ENCODE measurements around the gene ZFP30.
A peak's percentile ranks its signal among the peaks of the same experiment; 100 is the strongest.
"Not testable (repeated sequence)": the region's sequence is repeated elsewhere in the genome, so short reads cannot be mapped to it uniquely, and the experiment has no call there.

The ZFP30 gene

DNA sequence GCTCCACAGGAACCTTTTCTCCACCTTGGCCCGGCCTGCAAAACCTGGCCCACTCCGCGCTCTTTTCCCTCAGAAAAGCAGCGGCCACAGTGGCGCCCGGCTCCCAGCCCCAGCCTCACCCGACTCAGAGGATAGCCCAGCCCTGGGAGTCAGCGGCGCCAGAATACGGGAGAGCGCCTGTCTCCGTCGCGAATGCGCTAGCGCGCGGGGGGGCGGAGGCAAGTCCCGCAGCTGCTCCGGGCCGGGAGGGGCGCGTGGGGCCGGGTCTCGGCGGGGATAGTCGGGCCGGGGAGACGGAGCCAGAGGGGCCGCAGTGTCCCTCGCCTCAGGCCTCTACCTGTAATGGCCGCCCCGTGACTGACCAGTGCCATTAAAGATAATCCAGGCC, at the start of gene ZFP30:
Gene ZFP30 (minus strand): TSS at position 165 of the 388 bp plus-strand sequence. CDS start 7,643 bp downstream, outside the sequence.
- DNase-seq (ENCODE audit: low spot score), result peak; percentile 89

DNA sequence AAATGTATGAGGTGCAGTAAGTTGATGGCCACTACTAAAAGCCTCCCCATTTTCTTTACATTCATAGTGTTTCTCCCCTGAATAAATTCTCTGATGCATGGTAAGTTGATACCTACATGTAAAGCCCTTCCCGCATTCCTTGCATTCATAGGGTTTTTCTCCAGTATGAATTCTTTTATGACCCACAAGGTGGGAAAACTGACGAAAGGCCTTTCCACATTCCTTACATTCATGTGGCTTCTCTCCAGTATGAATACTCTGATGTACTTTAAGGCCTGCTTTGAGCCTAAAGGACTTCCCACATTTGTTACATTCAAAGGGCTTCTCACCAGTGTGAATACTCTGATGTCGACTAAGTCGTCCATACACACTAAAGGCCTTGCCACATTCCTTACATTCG, 43.8 kb upstream of the ZFP30 start:
- no peak for DNase-seq (ENCODE audit: low spot score)

DNA sequence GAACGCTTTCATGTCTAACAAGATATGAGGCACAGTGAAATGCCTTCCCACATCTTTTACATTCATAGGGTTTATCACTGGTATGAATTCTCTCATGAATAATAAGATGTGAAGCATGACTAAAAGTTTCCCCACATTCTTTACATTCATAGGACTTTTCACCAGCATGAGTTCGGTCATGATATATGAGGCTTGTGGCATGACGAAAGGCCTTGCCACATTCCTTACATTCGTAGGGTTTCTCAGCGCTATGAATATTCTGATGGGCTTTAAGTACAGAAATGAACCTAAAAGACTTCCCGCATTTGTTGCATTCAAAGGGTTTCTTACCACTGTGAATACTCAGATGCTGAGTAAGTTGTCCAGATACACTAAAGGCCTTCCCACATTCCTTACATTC, 43.0 kb upstream of the ZFP30 start:
- DNase-seq (ENCODE audit: low spot score), result no peak

DNA sequence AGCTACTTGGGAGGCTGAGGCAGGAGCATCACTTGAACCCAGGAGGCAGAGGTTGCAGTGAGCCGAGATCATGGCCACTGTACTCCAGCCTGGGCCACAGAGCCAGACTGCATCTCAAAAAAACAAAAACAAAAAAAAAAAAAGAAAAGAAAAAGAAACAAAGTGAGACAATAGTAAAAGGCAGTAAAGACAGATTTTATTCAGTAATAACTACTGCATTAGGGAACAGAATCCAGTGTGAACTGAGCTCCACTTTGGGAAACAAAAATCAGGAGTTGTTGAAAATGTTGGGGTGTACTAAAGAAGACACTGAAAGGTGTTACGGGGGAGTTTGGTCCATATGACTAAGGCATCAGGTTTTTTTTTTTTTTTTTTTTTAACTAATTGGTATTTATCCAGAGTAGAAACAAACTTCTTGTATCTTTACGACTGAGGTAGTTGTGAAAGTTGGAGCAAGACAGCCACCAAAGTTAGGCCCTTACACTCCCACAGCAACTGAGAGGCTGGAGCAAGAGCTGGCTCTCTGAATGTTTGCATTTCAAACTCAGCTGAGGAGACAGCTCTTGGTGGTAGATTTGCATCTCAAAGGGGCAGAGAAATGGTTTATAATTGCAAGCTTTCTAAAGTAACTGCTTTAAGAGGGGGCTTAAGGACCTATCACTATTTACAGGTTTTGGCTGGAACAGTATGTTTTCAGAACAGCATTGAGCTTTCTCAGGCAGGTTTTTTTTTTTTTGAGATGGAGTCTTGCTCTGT, 40.1 kb upstream of the ZFP30 start:
- no peak for DNase-seq (ENCODE audit: low spot score)

DNA sequence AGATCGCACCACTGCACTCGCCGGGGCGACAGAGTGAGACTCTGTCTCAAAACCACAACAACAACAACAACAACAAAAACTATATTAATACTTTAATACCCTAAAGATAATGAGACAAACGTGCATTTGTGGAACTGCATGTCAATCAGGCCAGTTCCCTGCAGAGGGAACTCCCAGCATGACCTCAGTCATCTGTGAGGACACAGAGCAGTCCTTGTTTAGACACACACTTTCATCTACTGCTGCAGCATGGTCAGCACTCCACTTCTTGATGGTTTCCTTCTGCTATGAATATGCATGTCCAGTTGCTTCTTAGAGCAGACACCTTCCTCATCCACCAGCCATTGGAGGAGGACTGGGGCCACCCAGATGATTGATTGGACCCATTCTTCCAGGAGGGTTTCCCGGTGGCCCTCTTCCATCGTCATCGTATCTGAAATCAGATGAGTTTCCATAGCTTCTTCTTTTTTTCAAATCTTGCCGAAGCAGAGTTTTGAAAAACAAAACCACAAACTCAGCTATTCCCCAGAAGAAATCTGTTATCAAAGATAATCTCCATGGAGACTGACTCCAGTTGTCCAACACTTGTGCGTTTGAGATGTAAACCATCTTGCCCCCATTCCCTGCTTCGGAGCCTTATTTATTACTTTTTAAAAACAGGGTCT, 37.8 kb upstream of the ZFP30 start:
- DNase-seq (ENCODE audit: low spot score), result peak; percentile 74

DNA sequence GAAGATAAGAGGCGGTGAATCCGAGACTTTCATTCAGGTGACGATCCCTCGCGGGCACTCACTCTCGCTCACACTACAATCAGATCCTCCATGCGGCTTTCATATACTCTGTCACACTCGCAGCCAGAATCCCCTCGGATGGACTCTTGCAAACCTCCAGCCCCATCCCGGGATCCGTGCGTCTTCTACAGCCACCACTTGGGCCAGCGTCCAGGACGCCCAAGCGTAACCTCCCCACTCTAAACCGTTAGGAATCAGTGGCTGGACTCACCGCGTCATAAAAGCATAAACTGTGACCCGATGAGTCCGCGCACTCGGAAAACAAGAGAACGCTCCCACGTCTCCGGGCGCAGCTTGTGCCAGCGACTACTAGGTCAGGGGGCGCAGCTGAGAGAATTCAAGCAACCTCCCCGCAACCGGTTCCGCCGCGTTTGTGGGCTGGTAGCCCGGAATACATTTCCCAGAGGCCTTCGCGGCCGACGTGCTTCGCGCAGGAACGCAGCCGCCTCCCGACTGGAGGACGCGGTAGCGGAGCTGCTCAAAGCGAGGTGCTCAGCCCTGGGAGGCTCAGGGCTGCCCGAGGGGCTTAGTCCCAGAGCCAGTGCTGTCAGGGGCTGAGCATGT, 36.7 kb upstream of the ZFP30 start:
- DNase-seq (ENCODE audit: low spot score), result peak; percentile 91

DNA sequence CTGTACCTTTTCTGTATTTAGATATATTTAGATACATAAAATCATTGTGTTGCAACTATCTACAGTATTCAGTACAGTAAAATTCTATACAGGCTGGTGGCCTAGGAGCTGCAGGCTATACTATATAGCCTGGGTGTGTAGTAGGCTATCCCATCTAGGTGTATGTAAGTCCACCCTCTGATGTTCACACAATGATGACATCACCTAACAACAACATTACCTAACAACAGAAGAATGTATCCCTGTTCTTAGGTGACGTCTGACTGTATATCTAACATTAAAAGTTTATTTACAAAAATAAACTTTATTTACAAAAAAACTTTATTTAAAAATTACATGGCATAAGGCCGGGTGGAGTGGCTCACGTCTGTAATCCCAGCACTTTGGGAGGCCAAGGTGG, 28.3 kb upstream of the ZFP30 start:
- no peak for DNase-seq (ENCODE audit: low spot score)

DNA sequence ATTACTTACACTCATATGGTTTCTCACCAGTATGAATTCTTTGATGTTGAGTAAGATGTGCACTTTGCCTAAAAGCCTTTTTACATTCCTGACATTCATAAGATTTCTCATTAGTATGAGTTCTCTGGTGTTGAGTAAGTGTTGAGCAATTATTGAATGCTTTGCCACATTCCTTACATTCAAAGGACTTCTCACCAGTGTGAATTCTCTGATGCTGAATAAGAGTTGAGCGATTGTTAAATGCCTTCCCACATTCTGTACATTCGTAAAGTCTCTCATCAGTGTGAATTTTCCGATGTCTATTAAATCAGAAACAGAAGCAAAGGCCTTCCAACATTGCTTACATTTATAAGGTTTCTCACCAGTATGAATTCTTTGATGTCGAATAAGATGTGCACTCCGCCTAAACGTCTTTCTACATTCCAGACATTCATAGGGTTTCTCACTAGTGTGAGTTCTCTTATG, 14.2 kb upstream of the ZFP30 start:
- DNase-seq (ENCODE audit: low spot score), result no peak

DNA sequence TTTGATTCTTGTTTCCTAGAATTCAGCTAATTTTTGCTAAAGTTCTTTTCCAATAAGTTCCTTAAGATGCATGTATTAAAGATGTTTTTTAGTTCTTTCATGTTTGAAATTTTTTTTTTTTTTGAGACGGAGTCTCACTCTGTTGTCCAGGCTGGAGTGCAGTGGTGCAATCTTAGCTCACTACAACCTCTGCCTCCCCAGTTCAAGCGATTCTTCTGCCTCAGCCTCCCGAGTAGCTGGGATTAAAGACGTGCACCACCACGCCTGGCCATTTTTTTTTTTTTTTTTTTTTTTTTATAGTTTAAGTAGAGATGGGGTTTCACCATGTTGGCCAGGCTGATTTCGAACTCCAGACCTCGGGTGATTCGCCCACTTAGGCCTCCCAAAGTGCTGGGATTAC, 1.9 kb upstream of the ZFP30 start:
- DNase-seq (ENCODE audit: low spot score), result not testable (repeated sequence)

DNA sequence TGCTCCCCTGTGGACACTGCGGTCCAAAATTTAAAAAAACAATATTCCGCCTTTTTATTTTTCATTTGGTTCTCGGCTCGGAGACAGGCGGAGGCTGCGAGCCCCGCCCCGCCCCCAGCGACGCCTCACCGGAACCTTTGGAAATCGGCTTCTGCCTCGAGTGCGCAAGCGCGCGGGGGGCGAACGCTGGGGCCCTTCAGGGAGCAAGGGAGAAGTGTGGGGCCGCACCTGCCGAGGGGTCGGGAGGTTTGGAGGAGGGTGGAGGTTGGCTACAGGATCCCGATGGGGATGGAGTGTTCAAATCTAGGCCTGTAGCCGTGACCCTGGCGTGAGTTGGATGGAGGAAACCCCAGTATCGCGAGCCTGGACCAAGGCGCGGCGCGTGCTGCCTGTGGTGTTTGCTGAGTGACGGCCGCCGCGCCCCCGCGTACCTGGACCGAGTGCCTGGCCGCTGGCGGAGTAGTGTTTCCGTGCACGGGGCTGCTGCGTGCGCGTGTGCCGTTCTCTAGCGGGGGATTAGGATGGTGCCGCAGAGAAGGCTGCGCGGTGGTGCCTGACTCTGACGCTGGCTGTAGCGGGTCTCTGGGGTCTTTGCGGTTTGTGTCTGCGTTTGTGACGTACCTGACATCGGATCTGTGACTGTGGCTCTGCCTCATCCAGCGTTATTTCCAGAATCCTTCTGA, 565 bp upstream of the ZFP30 start:
- DNase-seq (ENCODE audit: low spot score), result peak; percentile 85

DNA sequence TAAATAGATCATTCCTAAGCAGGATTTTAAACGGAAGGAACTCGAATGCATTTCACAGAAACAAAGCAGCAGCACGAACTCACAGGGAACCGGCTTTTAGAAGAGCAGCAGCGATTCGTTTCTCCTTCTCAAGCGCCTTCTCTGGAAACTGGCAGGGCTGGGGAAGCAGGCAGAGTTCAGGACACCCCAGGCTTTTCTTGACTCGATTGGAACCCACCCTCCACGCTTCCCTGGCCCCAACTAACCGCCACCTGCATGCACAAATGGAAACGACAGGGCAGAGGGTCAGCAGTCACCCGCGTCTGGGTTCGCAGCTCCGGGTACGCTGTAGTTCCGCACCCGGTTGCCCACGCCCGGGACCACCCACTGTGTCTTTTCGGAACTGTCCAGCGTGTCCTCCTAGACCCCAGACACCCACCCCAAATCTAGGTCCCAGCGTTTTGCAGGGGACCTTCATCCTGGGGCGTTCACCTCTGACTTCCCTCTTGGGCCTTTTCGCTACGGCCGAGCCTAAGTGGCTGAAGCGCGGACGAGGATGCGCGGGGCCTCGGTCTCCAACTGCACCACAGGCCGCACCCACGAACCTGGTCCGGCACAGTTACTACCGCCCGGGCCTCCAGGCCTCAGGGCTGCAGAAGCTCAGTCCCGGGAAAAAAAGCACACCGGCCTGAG, 500 bp downstream of the ZFP30 start:
- peak; percentile 47 for DNase-seq (ENCODE audit: low spot score)

DNA sequence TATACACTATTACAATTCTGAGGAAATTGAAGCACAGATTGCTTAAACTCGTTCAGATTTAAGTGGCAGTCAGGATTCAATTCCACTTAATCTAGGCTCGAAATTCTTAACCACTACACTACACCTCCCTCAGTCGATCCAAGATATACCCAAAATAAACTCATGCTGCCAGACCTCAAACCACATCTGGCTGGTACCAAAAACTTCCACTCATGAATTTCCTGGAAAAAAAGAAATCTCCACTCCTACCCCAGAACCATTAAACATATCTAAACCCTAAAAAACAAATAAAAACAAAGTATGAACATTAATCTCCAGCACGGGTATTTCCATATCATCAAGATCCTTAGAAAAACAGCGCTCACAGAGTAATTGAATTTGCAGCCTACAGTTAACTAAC, 1.1 kb downstream of the ZFP30 start:
- no peak for DNase-seq (ENCODE audit: low spot score)

DNA sequence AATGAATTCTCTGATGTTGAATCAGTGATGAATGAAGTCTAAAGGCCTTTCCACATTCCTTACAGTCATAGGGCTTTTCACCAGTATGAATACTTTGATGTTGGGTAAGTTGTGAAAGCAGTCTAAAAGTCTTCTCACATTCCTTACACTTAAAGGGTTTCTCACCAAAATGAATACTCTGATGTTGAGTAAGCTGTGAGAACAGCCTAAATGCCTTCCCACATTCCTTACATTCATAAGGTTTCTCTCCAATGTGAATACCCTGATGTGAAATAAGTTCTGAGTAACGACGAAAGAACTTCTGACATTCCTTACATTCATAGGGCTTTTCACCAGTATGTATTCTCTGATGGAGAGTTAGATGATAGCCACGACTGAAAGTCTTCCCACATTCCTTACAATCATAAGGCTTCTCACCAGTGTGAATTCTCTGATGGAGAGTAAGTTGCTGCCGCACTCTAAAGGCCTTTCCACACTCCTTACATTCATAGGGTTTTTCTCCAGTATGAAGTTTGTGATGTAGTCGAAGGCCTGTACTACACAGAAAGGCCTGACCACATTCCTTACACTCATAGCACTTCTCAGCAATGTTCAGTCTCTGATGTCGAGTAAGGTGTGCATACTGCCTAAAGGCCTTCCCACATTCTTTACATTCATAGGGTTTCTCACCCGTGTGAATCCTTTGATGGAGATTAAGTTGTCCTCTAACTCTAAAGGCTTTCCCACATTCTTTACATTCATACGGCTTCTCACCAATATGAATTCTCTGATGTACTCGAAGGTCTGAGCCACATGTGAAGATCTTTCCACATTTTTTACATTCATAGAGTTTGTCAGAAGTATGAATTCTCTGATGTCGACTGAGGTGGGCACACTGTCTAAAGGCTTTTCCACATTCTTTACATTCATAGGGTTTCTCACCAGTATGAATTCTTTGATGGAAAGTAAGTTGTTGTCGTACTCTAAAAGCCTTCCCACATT, 19.9 kb downstream of the ZFP30 start:
- DNase-seq (ENCODE audit: low spot score), result no peak

DNA sequence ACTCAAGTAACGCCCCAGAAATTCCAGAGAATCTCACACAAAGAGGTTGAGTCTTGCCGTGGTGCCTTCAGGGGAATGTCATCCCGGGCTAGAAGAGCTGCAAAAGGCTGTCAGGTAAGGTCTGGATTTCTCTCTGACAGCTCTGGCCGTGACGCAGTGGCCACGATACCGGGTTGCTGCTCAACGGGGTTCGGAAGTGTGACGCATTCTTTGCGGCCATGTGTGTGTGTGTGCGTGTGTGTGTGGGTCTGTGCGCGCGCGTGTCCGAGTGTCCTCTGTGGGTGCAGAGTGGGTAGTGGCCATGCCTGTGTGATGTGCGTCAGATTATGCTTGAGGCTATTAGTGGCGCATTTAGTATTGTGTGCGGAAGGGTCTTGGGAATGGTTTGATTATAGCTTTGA, 60.3 kb downstream of the ZFP30 start:
- DNase-seq (ENCODE audit: low spot score), result peak; percentile 77

DNA sequence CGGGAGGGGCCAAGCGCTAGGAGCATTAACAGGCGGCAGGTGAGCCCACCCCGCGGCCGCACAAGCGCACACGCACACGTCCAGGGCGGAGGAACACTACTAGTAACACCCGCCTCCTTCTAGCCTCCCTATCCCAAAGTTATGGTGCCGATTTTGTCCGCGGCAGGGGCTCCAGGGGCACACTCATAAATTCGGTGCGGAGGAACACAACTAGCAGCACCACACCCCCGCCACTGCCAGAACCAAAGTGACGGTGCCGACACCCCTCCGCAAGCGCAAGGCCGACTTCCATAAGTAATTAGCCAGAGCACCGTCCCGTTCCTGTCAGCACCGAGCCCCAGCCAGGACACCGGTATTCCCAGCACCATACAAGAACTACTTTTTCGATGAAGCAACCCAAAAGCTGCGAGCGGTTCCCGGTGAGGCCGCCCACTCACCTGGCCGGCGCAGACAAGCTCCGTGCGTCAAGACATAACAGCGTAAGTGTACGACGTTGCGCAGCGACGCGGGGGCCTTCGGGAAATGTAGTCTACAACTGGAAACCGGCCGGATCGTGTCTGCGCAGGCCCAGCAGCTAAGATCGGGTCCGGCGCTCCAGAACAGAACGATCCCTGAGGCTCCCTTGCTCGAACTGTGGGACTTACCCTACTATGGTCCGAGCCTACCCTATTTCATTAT, 60.8 kb downstream of the ZFP30 start, which contains the start of the genes ZNF540 and ZNF571:
Gene ZNF540 (plus strand): TSS at position 573 of the 678 bp plus-strand sequence. CDS start 3,572 bp downstream, outside the sequence.
Gene ZNF571 (minus strand): TSS at position 489 of the 678 bp plus-strand sequence. CDS start 8,116 bp downstream, outside the sequence.
- DNase-seq (ENCODE audit: low spot score), result peak; percentile 97

DNA sequence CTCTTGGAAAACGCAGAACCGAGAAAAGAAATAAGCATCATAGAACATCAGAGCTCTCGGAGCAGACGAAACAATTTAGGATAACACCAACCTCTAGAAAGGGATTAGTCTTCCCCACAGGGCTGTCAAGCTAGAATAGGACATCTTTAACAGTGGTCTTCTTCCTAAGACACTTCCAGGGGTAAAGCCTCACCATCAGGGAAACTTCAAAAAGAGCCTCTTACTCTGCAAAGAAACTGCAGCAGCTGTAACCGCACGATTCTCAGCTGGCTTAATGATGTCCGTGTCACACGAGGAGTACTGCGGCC, 61.3 kb downstream of the ZFP30 start:
- DNase-seq (ENCODE audit: low spot score), result no peak

DNA sequence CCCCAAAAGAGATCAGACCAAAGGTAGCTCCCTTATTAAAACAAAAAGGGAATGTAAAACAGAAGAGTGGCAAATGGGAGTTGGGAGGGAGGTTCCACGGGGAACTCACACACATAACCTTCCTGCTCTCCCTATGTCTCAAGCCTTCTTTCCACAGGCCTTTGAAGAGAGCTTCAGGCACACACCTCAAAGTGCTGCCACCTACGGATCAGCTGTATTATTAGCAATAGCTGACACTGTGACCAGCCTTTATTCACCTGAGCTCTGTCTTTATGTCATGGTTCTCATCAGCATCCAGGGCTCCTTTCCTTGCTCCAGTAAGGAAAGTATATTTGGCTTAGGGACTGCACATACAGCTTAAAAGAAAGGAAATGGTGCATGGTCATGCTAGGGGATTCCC, 71.9 kb downstream of the ZFP30 start:
- DNase-seq (ENCODE audit: low spot score), result no peak

DNA sequence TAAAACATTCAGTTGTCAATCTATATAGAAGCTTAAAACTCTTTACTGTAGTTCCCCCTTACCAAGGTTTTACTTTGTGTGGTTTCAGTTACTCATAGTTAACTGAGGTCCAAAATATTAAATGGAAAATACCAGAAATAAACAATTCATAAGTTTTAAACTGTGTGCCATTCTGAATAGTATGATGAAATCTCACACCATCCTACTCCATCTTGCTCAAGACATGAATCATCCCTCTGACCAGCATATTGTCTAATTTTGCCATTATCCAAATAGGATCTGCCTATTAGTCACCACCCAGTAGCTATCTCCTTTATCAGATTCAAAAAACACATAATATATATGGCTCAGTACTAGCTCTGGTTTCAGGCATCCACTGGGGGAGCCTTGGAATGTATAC, 83.1 kb downstream of the ZFP30 start:
- no peak for DNase-seq (ENCODE audit: low spot score)

DNA sequence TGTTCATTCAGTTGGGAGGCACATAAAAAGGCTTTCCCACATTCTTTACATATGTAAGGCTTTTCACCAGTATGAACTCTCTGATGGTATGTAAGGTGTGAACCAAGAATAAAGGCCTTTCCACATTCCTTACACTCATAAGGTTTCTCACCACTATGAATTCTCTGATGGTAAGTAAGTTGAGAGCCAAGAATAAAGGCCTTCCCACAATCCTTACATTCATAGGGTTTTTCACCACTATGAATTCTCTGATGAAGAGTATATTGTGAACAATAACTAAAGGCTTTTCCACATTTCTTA, 89.9 kb downstream of the ZFP30 start:
- no peak for DNase-seq (ENCODE audit: low spot score)

Measured in Ammon's horn (tissue), 1 donor.